GM21737 (cell line): ENCODE results near the gene GPR17.

Experiments
- ATAC-seq: cut with Tn5 transposase; IDR thresholded peaks from one replicate; pipeline ENCODE4 v1.9.1; 2021; ENCODE audit warnings: mild to moderate bottlenecking, moderate library complexity; ENCODE audit not compliant: unreplicated experiment

GPR17 gene

DNA sequence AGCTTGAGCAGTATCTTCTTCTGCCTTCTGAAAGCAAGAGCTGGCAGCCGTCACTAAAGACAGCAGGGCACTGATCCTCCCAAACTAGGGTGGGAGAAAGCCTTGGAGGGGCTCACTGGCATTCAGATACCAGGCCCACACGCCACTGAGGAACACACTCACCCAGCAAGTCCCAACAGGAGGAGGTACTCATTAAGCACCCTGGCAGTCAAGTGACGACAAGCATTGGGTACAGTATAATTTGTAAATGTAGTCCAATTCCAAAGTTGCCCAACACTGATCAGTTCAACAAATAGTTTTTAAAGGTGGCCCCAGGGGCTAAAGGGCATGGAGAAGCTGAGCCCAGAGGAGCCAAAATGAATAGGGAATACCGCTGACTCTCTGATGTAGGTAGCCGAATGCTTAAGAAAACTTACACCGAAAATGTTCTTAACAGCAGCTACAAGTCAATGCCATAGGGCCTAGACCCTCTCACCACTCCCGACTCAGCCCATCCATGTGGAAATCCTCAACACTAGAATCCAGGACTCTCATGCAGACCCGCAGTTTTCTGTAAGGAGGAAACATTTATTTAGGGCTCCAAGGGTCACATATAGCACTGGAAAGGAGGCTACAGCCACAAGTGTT lies 19.4 kb downstream of the GPR17 start:
- ATAC-seq = no peak

DNA sequence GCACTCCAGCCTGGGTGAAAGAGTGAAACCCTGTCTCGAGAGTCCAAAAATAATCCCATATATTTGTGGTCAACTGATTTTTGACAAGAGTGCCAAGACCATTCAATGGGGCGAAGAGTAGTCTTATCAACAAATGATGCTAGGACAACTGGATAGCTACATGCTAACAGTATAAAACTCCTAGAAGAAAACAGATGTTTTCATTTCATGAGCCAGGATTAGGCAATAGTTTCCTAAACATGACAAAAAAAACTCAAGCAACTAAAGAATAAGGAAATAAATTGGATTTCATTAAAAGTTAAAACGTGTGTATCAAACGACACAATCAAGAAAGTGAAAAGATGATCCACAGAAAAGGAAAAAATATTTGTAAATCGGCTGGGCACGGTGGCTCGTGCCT lies 23.1 kb downstream of the GPR17 start:
- ATAC-seq = no peak

DNA sequence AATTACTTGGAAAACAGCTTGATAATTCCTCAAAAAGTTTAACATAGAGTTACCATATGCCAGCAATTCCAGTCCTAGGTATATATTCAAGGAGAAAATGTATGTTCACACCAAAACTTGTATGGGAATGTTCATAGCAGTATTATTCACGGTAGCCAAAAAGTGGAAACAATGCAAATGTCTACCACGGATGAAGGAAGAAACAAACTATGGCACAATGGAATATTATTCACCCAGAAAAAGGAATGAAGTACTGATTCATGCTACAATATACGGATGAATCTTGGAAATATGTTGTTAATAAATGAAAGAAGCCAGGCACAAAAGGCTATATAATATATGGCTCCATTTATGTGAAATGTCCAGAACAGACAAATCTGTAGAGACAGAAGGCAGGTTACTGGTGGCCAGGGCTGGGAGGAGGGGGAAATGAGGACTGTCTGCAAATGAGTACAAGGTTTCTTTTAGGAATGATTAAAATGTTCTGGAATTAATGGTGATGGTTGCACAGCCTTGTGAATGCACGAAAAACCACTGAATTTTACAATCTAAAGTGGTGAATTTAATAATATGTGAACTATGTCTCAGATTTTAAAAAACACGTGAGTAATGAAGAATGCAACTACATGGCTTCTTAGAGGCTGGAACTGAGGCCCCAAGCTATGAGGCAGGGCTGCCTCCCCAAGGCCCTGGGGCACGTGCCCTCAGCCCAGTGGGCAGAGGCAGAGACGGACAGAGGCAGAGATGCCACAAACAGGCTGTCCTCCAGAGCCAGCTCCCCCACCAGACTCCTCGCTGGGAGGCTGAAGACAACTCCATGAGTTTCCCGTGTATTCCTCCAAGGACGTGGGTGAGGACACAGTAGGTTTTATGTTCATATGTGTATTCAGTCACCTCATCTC lies 24.4 kb downstream of the GPR17 start:
- no peak for ATAC-seq

DNA sequence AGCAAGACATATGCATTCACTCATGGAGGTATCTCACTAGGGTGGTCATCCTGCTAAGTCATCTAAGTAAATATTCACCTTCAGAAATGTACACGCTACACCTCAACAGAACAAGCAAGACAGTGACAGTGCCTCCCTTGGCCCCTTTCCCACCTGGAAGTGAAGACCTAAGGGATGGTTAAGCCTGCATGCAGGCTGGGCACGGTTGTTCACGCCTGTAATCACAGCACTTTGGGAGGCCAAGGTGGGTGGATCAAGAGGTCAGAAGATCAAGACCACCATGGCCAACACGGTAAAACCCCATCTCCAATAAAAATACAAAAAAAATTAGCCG lies 25.0 kb downstream of the GPR17 start:
- ATAC-seq = no peak

DNA sequence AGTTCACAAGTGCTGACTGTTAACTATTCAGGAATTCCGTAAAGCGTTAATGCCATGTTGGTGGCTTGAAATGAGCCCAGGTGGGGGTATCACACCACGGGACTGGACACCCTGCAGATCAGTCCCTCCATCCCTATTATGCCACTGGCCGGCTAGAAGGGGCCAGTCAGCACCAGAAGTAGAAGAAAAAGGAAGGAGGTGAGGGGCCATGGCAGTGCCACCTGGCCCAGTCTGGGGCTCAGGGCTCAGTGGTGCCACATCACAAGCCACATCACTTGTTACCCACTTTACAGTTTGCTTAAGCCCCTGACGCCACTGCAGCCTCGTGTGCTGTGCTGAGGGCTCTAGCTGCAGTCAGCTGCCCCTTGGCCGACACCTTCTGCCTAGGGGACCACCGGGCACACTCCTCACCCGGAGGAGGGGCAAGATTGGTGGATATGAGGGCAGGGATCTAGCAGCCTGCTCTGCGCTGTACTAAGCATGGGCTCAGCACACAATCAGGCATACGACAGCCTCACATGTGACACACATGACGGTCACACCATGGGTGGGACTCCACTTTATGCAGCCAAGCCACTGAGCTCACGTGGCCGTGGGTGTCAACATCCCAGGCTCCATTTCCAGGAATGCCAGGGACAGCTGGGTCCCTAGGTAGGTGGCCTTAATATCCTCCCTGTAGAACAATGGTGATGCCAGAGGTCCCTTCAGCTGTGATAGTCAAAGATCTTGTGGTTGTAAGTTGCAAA lies 25.8 kb downstream of the GPR17 start:
- no peak for ATAC-seq

DNA sequence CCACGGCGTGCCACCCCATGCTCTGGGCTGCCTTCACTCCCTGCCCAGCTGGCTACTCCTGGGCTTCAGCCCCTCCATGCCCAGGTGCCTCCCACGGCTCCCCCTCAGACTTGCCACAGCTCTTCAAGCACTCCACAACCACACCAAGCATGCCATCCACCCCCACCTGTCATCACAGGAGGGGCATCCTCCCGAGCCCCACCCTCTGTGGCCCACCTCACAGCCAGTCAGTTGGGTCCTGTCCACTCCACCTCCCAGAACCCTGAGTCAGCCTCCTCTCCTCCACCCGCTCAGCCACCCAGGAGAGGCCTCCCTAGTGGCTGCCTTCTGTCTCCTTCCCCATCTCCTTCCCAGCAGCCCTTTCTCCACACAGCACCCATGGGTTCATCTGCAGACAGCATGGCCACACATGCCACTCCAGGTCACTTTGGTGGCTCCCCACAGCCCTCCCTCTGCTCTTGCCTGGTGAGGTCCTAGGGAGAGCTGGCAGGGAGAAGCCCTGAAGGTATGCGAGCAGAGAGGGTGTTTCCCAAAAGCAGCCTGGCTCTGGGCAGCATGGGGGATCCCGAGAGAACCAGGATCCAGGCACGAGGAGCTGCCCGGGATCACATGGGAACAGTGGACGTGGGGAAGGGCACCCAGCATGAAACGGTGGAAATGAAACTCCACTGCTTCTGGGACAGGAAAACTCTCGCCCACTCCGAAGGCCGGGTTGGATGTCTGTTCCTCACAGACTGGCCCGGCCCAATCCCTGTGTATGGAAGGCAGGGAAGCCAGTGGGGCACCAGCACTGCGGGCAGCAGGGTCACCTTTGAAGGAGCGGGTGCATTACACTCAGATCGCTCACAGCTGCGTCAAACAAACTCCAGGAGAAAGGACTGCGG lies 26.6 kb downstream of the GPR17 start:
- no peak for ATAC-seq

DNA sequence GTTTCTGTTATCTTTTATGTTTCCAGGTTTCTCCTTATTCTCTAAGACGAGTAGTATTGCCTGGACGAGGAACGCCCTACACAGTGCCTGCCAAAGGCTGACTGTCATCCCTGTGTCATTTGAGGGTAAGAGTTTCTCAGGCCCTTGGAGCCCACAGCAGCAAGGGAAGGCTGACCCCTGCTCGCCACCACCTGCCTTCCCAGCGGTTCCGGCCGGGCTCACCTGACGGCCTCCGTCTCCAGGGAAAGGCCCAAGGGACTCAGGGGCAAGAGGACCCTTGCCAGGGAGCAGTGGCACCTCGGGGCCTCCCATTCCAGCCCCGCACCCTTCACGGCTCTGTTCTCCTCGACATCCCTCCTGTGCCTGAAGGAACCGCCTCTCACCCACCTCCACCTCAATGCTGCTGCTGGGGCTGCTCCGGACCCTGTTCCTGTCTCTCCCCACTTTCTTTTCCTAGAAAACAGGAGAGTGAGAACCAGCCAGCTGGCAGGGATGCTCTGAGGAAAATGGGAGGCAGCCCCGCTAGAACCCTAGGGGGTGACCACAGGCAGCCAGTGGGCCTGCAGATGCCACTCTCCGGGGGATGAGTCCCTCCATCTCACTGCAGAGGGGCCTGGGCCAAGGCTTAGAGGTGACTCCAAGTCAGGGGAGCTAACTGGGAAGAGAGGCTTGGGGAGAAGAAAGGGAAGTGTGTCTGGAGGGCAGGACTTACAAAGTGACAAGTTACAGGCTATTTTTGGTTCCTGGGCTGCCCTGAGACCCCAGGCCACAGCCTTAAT lies 27.5 kb downstream of the GPR17 start:
- ATAC-seq = no peak

DNA sequence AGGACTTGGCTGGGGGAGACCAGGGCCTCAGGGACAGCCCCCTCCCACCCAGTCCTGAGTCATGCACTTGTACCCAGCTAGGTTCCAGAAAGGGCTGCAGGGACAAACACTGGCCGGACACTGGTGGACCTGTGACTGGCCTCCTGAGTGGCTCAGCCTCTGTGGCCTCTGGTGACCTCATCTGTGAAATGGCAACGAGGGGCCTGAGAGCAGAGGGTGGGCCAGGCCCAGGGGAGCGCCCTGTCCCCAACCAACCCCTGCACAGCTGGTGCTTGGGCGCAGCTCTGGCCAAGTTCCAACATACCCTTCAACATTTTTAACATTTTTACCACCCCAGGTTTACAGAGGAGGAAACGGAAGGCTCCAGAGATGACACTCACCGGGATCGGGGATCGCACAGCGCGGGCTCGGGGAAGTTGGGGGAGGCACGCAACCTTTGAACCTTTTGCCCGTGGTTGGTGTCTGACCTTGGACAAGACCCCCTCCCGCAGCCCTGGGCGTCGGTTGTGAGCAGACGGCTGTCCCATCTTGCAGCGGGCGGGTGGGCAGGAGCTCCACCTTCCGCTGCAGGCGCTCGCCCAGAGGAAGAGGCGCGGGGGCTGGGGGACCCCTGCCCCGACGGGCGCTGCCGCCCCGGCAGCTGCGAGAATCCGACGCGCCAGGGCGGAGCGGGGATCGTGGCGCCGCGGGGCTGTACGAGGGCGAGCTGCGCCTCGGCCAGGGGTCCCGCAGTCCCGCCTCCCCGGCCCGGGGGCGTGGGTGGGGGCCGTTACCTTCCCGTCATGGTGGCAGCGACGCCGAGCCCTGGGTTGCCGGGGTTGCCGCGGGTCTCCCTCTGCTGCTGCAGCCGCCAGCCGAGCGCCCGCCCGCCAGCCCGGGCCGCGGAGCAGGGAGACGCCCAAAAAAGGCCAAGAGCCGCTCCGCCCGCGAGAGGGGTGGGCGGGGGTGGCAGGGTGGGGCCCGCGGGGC lies 28.6 kb downstream of the GPR17 start:
- no peak for ATAC-seq

DNA sequence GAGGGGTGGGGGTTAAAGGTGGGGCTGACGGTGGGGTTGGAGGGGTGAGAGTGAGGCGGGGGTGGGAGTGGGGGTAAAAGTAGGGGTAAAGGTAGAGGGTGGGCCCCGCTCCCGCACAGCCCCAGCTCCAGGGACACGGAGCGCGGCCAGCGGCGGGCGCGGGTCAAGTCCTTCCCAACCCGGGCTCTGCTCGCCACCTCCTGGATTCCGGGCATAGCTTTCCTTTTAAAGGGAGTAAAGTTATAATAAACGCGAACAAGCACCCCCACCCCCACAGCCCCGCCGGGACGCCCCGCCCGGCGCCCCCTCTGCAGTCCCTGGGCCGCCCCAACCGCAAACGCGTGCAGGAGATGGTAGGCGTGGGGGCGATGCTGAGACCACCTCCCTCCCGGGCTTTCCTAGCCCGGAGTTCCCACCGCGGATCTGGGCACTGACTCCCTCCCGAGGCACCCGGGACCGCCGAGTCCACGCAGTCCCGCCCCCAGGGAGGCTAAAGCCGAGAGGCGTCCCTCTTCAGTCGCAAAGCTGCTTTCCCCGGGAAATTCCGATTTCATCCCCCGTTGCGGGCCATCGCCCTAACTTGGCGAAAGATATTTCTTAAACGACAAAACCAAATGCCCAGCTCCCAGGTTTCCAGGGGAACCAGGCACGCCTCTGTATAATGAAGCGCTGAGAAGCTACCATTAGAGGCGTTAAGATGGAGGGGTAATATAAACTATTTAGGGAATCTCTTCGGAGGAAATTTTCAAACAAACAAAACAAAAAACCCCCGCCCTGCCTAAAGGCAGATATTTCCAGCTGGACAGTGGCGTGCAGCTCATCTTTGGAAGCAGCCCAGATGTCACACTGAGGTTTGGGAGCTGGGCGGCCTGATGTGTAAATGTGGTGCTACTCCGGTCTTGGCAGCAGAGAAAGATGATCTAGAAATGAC lies 29.6 kb downstream of the GPR17 start, which contains the start of gene LIMS2:
Gene LIMS2 (minus strand): TSS at position 200 of the 931 bp plus-strand sequence. CDS start 506 bp downstream, outside the sequence.
- no peak for ATAC-seq

DNA sequence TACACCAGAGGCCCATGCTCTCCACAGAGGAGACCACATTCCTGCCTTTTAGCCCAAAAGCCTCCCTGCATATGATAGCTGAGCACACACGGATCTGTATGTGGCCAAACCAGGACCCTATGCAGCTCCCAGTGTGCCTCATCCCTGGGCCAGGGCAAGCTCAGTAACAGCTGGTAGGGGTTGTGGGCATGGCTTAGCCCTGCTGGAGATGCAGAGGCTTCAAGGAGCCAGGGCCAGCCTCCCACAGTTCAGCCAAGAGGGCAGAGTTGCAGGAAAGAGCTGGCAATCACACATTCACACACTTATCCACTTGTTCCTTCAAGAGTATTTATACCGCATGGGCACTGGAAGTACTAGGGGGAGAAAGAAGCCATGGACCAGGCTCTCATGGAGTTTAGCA lies 31.0 kb downstream of the GPR17 start:
- no peak for ATAC-seq

DNA sequence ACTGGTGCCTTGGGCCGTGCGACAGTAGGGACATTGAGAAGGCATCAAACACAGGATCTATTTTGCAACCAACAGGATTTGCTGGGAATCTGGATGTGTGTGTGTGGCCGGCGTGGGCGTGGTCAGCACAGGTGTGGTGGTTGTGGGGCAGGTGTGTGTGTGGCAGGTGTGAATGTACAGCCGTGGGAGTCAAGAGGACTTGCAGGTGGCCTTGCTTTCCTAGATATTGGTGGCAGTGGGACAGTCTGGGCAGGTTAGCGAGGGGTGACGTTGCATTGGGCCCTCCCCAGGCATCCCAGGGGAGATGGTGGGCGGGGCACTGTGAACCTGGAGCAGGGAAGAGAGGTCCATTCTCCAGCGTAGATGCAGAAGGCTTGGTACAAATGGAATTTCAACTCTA lies 32.6 kb downstream of the GPR17 start:
- ATAC-seq = no peak

DNA sequence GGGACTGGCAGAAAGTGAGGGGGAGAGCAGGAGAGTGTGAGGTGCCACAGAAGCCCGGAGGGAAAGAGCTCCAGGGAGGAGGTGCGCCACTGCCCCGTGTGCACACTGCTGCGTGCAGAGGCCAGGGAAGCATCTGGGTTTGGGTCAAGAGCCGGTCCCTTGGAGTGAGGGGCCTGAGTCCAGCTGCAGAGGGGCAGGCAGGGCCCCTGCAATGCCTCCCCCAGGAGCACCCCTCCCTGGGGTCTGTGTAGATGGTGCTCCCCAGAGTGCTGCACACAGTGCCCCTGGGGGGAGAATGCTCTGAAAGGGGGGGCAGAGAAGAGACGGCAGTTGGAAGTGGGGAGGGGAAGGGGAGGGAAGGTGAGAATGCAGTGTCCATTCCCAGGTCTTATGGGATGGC lies 33.0 kb downstream of the GPR17 start:
- no peak for ATAC-seq

DNA sequence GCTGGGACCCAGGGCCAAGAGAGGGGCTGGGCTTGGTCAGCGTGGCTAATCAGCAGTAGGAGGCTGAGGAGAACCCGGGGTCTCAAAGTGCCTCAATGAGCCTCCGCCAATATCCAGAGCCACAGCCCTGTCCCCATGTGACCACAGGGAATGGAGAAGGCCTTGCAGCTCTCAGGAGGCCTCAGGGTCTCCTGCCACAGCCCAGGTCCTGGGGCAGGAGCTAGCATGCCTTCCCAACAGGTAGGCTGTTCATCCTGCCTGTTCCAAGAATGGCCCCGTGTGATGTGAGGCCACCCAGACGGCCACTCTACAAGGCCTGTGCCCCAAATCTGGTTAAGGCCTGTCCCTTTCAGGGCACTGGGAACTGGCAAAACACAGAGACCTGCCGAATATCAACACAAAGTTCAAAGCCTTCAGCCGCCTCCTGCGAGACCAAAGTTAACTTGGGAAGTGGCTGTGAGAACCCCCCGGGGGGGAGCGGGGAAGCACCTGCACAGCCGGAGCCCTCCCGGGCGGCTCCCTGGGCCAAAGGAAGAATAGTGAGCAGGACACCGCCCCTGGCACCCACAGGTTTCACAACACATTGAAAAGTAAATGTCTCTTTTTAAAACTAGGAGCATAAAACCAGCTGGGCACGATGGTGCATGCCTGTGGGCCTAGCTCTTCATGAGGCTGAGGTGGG lies 33.9 kb downstream of the GPR17 start:
- no peak for ATAC-seq

DNA sequence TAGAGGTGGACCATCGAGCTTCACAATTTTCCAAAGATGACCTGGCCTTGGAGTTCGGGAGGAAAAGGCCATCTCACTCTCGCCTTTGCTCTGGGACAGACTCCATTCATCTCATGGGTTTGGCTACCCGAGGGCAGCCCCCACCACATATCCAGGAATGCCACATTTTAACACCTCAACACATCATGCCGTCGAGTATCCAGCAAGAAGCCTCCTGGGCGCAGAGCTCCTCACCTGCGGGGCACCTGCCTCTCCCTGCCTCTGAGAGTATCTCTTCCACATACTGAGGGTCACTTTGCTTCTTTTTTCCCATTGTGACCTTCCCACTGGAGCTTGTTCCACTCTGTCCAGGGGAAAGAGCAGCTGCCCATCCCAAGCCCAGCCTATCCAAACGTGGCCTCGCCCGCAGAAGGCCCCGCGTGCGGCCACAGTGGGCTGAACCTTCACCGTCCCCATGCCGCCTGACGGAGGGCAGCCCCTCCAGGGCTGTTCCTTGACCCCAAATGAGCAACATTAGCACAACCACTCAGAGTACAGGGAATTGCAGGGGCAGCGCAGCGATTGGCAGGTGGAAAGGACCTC lies 34.8 kb downstream of the GPR17 start:
- no peak for ATAC-seq

DNA sequence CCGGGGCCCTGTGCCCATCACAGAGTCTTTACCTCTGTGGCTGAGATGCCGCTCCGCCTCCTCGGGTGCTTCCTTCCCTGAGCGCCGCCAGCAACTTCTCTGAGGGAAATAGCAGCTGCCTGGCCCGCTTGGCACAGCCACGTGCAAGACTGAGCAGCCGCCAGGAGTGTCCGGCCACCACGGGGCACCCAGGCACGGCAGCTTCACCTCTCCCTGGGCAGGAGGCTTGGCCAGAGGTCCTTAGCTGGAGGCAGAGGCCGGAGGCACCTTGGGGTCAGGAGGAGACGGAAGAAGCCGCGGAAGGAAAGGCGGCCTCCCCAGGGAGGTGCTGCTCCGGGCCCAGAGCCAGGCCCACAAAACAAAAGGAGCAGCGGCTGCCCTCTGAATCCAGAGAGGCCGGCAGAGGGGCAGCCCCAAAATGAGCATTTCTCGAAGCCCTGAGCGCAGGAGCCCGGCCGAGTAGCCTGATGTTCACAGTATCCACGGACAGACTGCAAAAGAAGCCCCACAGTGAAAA lies 35.4 kb downstream of the GPR17 start:
- no peak for ATAC-seq

DNA sequence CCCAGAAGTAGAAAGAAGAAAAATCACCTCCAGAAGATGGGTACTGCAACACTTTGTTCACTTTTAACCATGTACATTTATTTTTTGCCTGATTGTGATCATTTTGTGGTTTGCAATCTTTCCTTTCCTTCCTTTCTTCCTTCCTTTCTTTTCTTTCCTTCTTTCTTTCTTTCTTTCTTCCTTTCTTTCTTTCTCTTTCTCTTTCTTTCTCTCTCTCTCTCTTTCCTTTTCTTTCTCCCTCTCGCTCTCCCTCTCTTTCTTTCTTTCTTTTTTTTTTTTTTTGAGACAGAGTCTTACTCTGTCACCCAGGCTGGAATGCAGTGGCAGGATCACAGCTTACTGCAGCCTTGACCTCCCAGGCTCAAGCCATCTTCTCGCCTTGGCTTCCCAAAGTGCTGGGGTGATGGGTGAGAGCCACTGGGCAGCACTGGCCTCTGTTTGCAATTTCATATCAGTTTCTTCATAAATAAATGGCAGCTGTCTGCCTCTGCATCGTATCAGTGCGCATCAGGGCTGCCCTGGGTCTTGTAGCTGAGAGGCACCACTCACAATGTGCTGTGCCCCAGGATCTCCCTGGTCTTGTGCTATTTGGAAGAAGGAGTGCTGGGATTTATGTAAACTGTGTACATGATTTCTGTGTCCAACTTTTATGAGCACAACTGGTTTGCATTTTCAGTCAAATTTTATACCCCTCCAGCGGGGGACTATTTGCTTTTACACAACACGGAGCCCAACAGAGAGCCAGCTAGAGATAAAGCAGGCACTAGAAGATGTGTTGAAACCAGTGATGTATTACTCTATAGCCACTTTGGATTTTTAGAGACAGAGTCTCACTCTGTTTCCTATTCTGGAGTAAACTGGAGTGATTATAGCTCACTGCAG lies 36.3 kb downstream of the GPR17 start:
- ATAC-seq = no peak
